Measurements from ENCODE around the gene MRPS35. TPM values are rescaled to one million over a fixed set of nuclear protein-coding genes. Genes with fewer than 3 reads are reported as not detected.

MRPS35 gene
- total RNA-seq, 1 experiment from 2014 or later, result 43.5 TPM

GRCh38 chr12:27673101-27673718 lies 37.4 kb upstream of the MRPS35 start:
- Mint-ChIP-seq H3K4me3 (no peak overlapping the region), H3K27ac (no peak overlapping the region), H3K27me3 (ENCODE audit: low read depth) (no peaks in the 10 kb centered on the region), H3K36me3 (no peaks in the 10 kb centered on the region), H3K4me1 (no peaks in the 10 kb centered on the region), H3K9me3 (no peaks in the 10 kb centered on the region)
- TF ChIP-seq AR (CRISPR knock-in tag; IDR thresholded peaks at IDR 0.05) (no peak), MYBL2 (CRISPR knock-in tag; IDR thresholded peaks at IDR 0.05) (no peak), FOXK1 (CRISPR knock-in tag; IDR thresholded peaks at IDR 0.05) (no peak)
- DNase-seq (ENCODE audit: low spot score) (no peak), ATAC-seq (no peak)
- ChIA-PET POLR2A (no interaction called here), CTCF (interaction anchor here (1.0 kb wide), 1 partner anchor 148 kb away, joined by 3 read pairs; no protein-coding TSS in a partner anchor)

GRCh38 chr12:27674989-27675388 lies 35.6 kb upstream of the MRPS35 start:
- DNase-seq (ENCODE audit: low spot score) (no peak), ATAC-seq (no peak)
- H3K27ac Mint-ChIP-seq, result no peak overlapping the region
- ChIA-PET CTCF (interaction anchor here (0.6 kb wide), 1 partner anchor 13 kb away, joined by 3 read pairs; no protein-coding TSS in a partner anchor), POLR2A (interaction anchor here (0.6 kb wide), 2 partner anchors 27 to 80 kb away, joined by 3 to 5 read pairs; no protein-coding TSS in a partner anchor)
- no peak for TF ChIP-seq RELA (CRISPR knock-in tag; IDR thresholded peaks at IDR 0.05; ENCODE audit: borderline replicate concordance)
- H3K4me1 Mint-ChIP-seq, result no peaks in the 10 kb centered on the region
- no peak overlapping the region for H3K4me3 Mint-ChIP-seq
- H3K36me3 Mint-ChIP-seq, result peaks cover 2% of the 10 kb centered on the region
- H3K9me3 Mint-ChIP-seq, result no peaks in the 10 kb centered on the region
- no peaks in the 10 kb centered on the region for H3K27me3 Mint-ChIP-seq (ENCODE audit: low read depth)

GRCh38 chr12:27680619-27681018 lies 30.0 kb upstream of the MRPS35 start:
- H3K36me3 Mint-ChIP-seq, result peaks cover 6% of the 10 kb centered on the region
- no peak for DNase-seq (ENCODE audit: low spot score)
- ATAC-seq, result no peak
- no peak overlapping the region for H3K4me3 Mint-ChIP-seq
- H3K27ac Mint-ChIP-seq, result no peak overlapping the region
- POLR2A ChIA-PET, result no interaction called here
- no peaks in the 10 kb centered on the region for H3K4me1 Mint-ChIP-seq
- CTCF ChIA-PET, result no interaction called here
- no peaks in the 10 kb centered on the region for H3K9me3 Mint-ChIP-seq
- no peaks in the 10 kb centered on the region for H3K27me3 Mint-ChIP-seq (ENCODE audit: low read depth)
- TF ChIP-seq CDX4 (CRISPR knock-in tag; IDR thresholded peaks at IDR 0.05; ENCODE audit: borderline replicate concordance), result no peak
- TF ChIP-seq ETV6 (CRISPR knock-in tag; IDR thresholded peaks at IDR 0.05), result no peak
- no peak for TF ChIP-seq GTF2I (CRISPR knock-in tag; conservative IDR thresholded peaks at IDR 0.05)
- TF ChIP-seq E2F5 (CRISPR knock-in tag; IDR thresholded peaks at IDR 0.05), result no peak
- TF ChIP-seq ZNF281 (CRISPR knock-in tag; IDR thresholded peaks at IDR 0.05), result no peak
- TF ChIP-seq ZMAT4 (CRISPR knock-in tag; IDR thresholded peaks at IDR 0.05), result no peak
- TF ChIP-seq STAT6 (CRISPR knock-in tag; conservative IDR thresholded peaks at IDR 0.05; ENCODE audit: low read depth), result no peak
- TF ChIP-seq ZSCAN18 (CRISPR knock-in tag; IDR thresholded peaks at IDR 0.05), result no peak
- TF ChIP-seq PRRX2 (CRISPR knock-in tag; IDR thresholded peaks at IDR 0.05), result no peak
- no peak for TF ChIP-seq ZNF219 (CRISPR knock-in tag; IDR thresholded peaks at IDR 0.05; ENCODE audit: borderline replicate concordance)
- no peak for TF ChIP-seq MXD4 (CRISPR knock-in tag; IDR thresholded peaks at IDR 0.05; ENCODE audit: borderline replicate concordance)
- no peak for TF ChIP-seq ZBTB43 (CRISPR knock-in tag; IDR thresholded peaks at IDR 0.05)

All from WTC11 (cell line).